Measurements from ENCODE around the gene TXNDC2.

Gene TXNDC2

GRCh38 chr18:9845256-9845655 lies 40.5 kb upstream of the TXNDC2 start:
- ChIA-PET POLR2A (interaction anchor here (1.1 kb wide), 1 partner anchor 69 kb away, joined by 3 read pairs; the partner anchor contains the start of gene VAPA), CTCF (no interaction called here)
- TF ChIP-seq PKNOX1 (IDR thresholded peaks at IDR 0.05) (no peak), ARNT (IDR thresholded peaks at IDR 0.05) (no peak), SP1 (IDR thresholded peaks at IDR 0.05) (no peak), BHLHE40 (IDR thresholded peaks at IDR 0.05; ENCODE audit: borderline replicate concordance) (no peak)
- no peak for DNase-seq (ENCODE audit: extremely low spot score)

GRCh38 chr18:9846162-9846925 lies 39.4 kb upstream of the TXNDC2 start:
- ChIA-PET CTCF (no interaction called here), POLR2A (interaction anchor here (1.1 kb wide), 1 partner anchor 68 kb away, joined by 3 read pairs; the partner anchor contains the start of gene VAPA)
- TF ChIP-seq ELF4 (IDR thresholded peaks at IDR 0.05) (no peak), CTBP1 (IDR thresholded peaks at IDR 0.05; ENCODE audit: borderline replicate concordance) (no peak), BHLHE40 (IDR thresholded peaks at IDR 0.05; ENCODE audit: borderline replicate concordance) (no peak), NFRKB (IDR thresholded peaks at IDR 0.05) (no peak), SP1 (IDR thresholded peaks at IDR 0.05) (no peak)
- DNase-seq (ENCODE audit: extremely low spot score): no peak

- ChIA-PET CTCF (no interaction called here), POLR2A (no interaction called here)
- no peak for DNase-seq (ENCODE audit: extremely low spot score)
- TF ChIP-seq HDGF (IDR thresholded peaks at IDR 0.05; ENCODE audit: borderline replicate concordance) (no peak), SP1 (IDR thresholded peaks at IDR 0.05) (no peak), ARNT (IDR thresholded peaks at IDR 0.05) (no peak), ELF4 (IDR thresholded peaks at IDR 0.05) (no peak), FOXM1 (IDR thresholded peaks at IDR 0.05; ENCODE audit: borderline replicate concordance) (no peak), ZNF384 (IDR thresholded peaks at IDR 0.05) (no peak), PKNOX1 (IDR thresholded peaks at IDR 0.05) (no peak)
These were observed 37.4 kb upstream of the TXNDC2 start for GRCh38 chr18:9848170-9848879.

GRCh38 chr18:9849407-9850283 lies 36.1 kb upstream of the TXNDC2 start:
- CTCF ChIA-PET: no interaction called here
- POLR2A ChIA-PET: no interaction called here
- TF ChIP-seq LEF1 (IDR thresholded peaks at IDR 0.05; ENCODE audit: borderline replicate concordance): no peak
- no peak for DNase-seq (ENCODE audit: extremely low spot score)

GRCh38 chr18:9850309-9850708 lies 35.5 kb upstream of the TXNDC2 start:
- ChIA-PET CTCF (no interaction called here), POLR2A (no interaction called here)
- DNase-seq (ENCODE audit: extremely low spot score): no peak
- TF ChIP-seq ELF4 (IDR thresholded peaks at IDR 0.05): no peak
- TF ChIP-seq SUZ12 (IDR thresholded peaks at IDR 0.05): no peak
- TF ChIP-seq LEF1 (IDR thresholded peaks at IDR 0.05; ENCODE audit: borderline replicate concordance): no peak
- TF ChIP-seq FOXK2 (IDR thresholded peaks at IDR 0.05): no peak
- TF ChIP-seq L3MBTL2 (conservative IDR thresholded peaks at IDR 0.05): no peak
- no peak for TF ChIP-seq SP1 (IDR thresholded peaks at IDR 0.05)
- TF ChIP-seq NFRKB (IDR thresholded peaks at IDR 0.05): no peak
- no peak for TF ChIP-seq BHLHE40 (IDR thresholded peaks at IDR 0.05; ENCODE audit: borderline replicate concordance)
- TF ChIP-seq CTBP1 (IDR thresholded peaks at IDR 0.05; ENCODE audit: borderline replicate concordance): no peak
- no peak for TF ChIP-seq HDGF (IDR thresholded peaks at IDR 0.05; ENCODE audit: borderline replicate concordance)
- no peak for TF ChIP-seq FOXA1 (IDR thresholded peaks at IDR 0.05)
- TF ChIP-seq FOXM1 (IDR thresholded peaks at IDR 0.05; ENCODE audit: borderline replicate concordance): no peak
- TF ChIP-seq PKNOX1 (IDR thresholded peaks at IDR 0.05): no peak
- no peak for TF ChIP-seq TARDBP (IDR thresholded peaks at IDR 0.05)
- no peak for TF ChIP-seq ZNF384 (IDR thresholded peaks at IDR 0.05)
- TF ChIP-seq ARNT (IDR thresholded peaks at IDR 0.05): no peak

GRCh38 chr18:9851511-9851910 lies 34.3 kb upstream of the TXNDC2 start:
- POLR2A ChIA-PET: no interaction called here
- CTCF ChIA-PET: no interaction called here

More at GRCh38 chr18:9851511-9851910, 34.3 kb upstream of the TXNDC2 start:
- no peak for DNase-seq (ENCODE audit: extremely low spot score)
- no peak for TF ChIP-seq SP1 (IDR thresholded peaks at IDR 0.05)
- no peak for TF ChIP-seq NFRKB (IDR thresholded peaks at IDR 0.05)
- TF ChIP-seq SUZ12 (IDR thresholded peaks at IDR 0.05): no peak
- TF ChIP-seq CTBP1 (IDR thresholded peaks at IDR 0.05; ENCODE audit: borderline replicate concordance): no peak
- no peak for TF ChIP-seq BHLHE40 (IDR thresholded peaks at IDR 0.05; ENCODE audit: borderline replicate concordance)
- no peak for TF ChIP-seq PKNOX1 (IDR thresholded peaks at IDR 0.05)
- TF ChIP-seq FOXM1 (IDR thresholded peaks at IDR 0.05; ENCODE audit: borderline replicate concordance): no peak
- no peak for TF ChIP-seq FOXK2 (IDR thresholded peaks at IDR 0.05)
- no peak for TF ChIP-seq ZNF384 (IDR thresholded peaks at IDR 0.05)
